Gastrocnemius medialis (tissue), 4 donors: ENCODE results near the gene OR51A4.

Experiments
- POLR2A ChIP-seq, 2 donors: fragments of 450-650 bp; IDR thresholded peaks; one replicate each; pipeline ENCODE4 v1.6.1; 2017; ENCODE audit warnings: antibody characterized with exemption in 2 of 2, mild to moderate bottlenecking in 2 of 2, moderate library complexity in 2 of 2
- TF ChIP-seq, protein P1 (sequence below), 5 experiments: fragments of 450-650 bp in 3 of 5; fragments of 200-600 bp in 2 of 5; sonication (generic) in 2 of 5; IDR thresholded peaks in 4 of 5; conservative IDR thresholded peaks in 1 of 5; 1 replicate in 4 of 5; 2 replicates in 1 of 5; pipeline ENCODE4 v1.5.1; 2016 to 2019; ENCODE audit warnings: antibody characterized with exemption in 5 of 5, mild to moderate bottlenecking in 3 of 5, moderate library complexity in 3 of 5

DNA sequence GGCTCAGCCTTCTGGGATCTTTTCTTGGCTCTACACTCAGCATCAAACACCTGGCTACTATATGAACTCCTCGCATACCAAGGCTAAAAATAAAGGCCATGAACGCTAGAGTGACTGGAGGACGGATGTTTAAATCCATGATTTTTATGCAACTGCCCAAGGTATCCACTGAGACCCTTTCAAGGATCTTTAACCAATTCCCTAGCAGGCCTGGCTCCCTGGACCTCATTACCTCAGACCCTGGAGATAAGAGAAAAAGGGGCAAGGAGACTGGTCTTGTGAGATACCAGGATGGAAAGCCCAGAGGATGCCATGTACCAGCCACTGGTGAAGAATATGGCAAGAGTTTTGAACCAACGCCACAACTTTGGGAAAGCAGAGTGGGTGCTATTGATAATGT lies 28.2 kb downstream of the OR51A4 start, which contains the start of gene OR51G2:
- TF ChIP-seq, protein P1, sequence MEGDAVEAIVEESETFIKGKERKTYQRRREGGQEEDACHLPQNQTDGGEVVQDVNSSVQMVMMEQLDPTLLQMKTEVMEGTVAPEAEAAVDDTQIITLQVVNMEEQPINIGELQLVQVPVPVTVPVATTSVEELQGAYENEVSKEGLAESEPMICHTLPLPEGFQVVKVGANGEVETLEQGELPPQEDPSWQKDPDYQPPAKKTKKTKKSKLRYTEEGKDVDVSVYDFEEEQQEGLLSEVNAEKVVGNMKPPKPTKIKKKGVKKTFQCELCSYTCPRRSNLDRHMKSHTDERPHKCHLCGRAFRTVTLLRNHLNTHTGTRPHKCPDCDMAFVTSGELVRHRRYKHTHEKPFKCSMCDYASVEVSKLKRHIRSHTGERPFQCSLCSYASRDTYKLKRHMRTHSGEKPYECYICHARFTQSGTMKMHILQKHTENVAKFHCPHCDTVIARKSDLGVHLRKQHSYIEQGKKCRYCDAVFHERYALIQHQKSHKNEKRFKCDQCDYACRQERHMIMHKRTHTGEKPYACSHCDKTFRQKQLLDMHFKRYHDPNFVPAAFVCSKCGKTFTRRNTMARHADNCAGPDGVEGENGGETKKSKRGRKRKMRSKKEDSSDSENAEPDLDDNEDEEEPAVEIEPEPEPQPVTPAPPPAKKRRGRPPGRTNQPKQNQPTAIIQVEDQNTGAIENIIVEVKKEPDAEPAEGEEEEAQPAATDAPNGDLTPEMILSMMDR (IDR thresholded peaks at IDR 0.05 in 4 of 5, conservative IDR thresholded peaks at IDR 0.05 in 1 of 5), result no peak
- no peak for TF ChIP-seq POLR2A (IDR thresholded peaks at IDR 0.05)
